Liver (tissue), 3 donors: Measurements from ENCODE around the gene GLRX3.

Experiments
- EGR1 ChIP-seq, 2 donors: IDR thresholded peaks; 2 replicates each; pipeline ENCODE4 v1.6.1; 2016 to 2018; ENCODE audit warnings: antibody characterized with exemption in 2 of 2, low read depth in 2 of 2
- GABPA ChIP-seq, 2 donors: IDR thresholded peaks in 1 of 2; conservative IDR thresholded peaks in 1 of 2; 2 replicates each; pipeline ENCODE4 v1.6.1; 2016; ENCODE audit warnings: antibody characterized with exemption in 2 of 2, mild to moderate bottlenecking in 1 of 2, moderate library complexity in 1 of 2
- JUND ChIP-seq, 2 donors: IDR thresholded peaks; 2 replicates each; pipeline ENCODE4 v1.6.1; 2016; ENCODE audit warnings: antibody characterized with exemption in 2 of 2
- NR2F2 ChIP-seq: IDR thresholded peaks from 2 replicates; pipeline ENCODE4 v1.6.1; 2016; ENCODE audit warnings: antibody characterized with exemption
- RAD21 ChIP-seq, 2 donors: IDR thresholded peaks; 2 replicates each; pipeline ENCODE4 v1.6.1; 2016; ENCODE audit warnings: antibody characterized with exemption in 2 of 2, mild to moderate bottlenecking in 2 of 2
- TAF1 ChIP-seq: conservative IDR thresholded peaks from 2 replicates; pipeline ENCODE4 v1.6.1; 2016; ENCODE audit warnings: antibody characterized with exemption, mild to moderate bottlenecking
- TF ChIP-seq, protein P1 (sequence below): fragments of 150-350 bp; IDR thresholded peaks from 2 replicates; pipeline ENCODE4 v1.5.1; 2017; ENCODE audit warnings: improper control_type of control experiment, low read depth, low read length; ENCODE audit not compliant: missing input control
- TF ChIP-seq, protein P2 (sequence below): IDR thresholded peaks from 2 replicates; pipeline ENCODE4 v1.6.1; 2016; ENCODE audit warnings: antibody characterized with exemption, mild to moderate bottlenecking
- TF ChIP-seq, protein P3 (sequence below): IDR thresholded peaks from 2 replicates; pipeline ENCODE4 v1.6.1; 2016; ENCODE audit warnings: antibody characterized with exemption
- TF ChIP-seq, protein P4 (sequence below): IDR thresholded peaks from 2 replicates; pipeline ENCODE4 v1.6.1; 2016; ENCODE audit warnings: antibody characterized with exemption
- donor health status: healthy.
- donor health status: healthy.

DNA sequence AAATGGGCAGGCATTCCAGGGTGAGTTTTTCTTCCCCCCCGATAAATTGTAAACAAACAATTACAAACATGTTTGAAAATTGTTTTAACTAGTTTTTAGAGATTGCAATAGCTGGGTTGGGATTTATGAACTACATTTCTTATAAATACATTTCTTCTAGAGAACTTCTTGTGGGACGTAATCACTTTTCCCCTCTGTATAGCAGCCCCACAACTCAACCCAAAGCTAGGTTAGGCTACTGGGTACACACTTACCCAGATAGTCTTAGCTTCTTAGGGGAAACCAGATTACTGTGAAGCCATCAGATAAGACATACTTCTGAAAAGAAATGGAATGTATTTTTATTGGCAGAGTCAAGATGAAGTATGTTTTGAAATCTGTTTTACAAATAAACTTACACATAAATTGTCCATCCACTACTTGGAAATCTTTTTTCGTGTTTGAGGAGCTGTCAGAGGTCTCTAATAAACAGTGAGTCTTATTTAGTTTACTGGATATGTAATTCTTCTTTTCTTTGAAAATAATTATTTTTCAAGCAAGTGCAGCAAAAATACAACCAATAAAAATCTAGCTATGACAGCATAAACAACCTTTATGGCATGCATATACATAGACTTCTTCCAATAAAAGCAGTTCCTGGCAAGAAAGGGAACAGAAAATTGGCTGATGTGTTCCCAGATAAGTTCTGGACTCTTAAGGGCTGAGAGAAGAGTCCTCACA is 8.0 kb upstream of the GLRX3 start:
- TF ChIP-seq JUND (IDR thresholded peaks at IDR 0.05): no peak
- TF ChIP-seq, protein P1, sequence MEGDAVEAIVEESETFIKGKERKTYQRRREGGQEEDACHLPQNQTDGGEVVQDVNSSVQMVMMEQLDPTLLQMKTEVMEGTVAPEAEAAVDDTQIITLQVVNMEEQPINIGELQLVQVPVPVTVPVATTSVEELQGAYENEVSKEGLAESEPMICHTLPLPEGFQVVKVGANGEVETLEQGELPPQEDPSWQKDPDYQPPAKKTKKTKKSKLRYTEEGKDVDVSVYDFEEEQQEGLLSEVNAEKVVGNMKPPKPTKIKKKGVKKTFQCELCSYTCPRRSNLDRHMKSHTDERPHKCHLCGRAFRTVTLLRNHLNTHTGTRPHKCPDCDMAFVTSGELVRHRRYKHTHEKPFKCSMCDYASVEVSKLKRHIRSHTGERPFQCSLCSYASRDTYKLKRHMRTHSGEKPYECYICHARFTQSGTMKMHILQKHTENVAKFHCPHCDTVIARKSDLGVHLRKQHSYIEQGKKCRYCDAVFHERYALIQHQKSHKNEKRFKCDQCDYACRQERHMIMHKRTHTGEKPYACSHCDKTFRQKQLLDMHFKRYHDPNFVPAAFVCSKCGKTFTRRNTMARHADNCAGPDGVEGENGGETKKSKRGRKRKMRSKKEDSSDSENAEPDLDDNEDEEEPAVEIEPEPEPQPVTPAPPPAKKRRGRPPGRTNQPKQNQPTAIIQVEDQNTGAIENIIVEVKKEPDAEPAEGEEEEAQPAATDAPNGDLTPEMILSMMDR: no peak
- TF ChIP-seq, protein P2, sequence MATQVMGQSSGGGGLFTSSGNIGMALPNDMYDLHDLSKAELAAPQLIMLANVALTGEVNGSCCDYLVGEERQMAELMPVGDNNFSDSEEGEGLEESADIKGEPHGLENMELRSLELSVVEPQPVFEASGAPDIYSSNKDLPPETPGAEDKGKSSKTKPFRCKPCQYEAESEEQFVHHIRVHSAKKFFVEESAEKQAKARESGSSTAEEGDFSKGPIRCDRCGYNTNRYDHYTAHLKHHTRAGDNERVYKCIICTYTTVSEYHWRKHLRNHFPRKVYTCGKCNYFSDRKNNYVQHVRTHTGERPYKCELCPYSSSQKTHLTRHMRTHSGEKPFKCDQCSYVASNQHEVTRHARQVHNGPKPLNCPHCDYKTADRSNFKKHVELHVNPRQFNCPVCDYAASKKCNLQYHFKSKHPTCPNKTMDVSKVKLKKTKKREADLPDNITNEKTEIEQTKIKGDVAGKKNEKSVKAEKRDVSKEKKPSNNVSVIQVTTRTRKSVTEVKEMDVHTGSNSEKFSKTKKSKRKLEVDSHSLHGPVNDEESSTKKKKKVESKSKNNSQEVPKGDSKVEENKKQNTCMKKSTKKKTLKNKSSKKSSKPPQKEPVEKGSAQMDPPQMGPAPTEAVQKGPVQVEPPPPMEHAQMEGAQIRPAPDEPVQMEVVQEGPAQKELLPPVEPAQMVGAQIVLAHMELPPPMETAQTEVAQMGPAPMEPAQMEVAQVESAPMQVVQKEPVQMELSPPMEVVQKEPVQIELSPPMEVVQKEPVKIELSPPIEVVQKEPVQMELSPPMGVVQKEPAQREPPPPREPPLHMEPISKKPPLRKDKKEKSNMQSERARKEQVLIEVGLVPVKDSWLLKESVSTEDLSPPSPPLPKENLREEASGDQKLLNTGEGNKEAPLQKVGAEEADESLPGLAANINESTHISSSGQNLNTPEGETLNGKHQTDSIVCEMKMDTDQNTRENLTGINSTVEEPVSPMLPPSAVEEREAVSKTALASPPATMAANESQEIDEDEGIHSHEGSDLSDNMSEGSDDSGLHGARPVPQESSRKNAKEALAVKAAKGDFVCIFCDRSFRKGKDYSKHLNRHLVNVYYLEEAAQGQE: no peak
- TF ChIP-seq EGR1 (IDR thresholded peaks at IDR 0.05; ENCODE audit: low read depth in 2 of 2): no peak
- TF ChIP-seq, protein P3, sequence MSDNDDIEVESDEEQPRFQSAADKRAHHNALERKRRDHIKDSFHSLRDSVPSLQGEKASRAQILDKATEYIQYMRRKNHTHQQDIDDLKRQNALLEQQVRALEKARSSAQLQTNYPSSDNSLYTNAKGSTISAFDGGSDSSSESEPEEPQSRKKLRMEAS: no peak
- no peak for TF ChIP-seq GABPA (IDR thresholded peaks at IDR 0.05 in 1 of 2, conservative IDR thresholded peaks at IDR 0.05 in 1 of 2)
- TF ChIP-seq TAF1: no peak
- TF ChIP-seq, protein P4, sequence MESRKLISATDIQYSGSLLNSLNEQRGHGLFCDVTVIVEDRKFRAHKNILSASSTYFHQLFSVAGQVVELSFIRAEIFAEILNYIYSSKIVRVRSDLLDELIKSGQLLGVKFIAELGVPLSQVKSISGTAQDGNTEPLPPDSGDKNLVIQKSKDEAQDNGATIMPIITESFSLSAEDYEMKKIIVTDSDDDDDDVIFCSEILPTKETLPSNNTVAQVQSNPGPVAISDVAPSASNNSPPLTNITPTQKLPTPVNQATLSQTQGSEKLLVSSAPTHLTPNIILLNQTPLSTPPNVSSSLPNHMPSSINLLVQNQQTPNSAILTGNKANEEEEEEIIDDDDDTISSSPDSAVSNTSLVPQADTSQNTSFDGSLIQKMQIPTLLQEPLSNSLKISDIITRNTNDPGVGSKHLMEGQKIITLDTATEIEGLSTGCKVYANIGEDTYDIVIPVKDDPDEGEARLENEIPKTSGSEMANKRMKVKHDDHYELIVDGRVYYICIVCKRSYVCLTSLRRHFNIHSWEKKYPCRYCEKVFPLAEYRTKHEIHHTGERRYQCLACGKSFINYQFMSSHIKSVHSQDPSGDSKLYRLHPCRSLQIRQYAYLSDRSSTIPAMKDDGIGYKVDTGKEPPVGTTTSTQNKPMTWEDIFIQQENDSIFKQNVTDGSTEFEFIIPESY: no peak
- TF ChIP-seq RAD21 (IDR thresholded peaks at IDR 0.05): no peak
- TF ChIP-seq NR2F2: no peak
